ENCODE measurements around the gene GRK6. TPM values are rescaled to one million over a fixed set of nuclear protein-coding genes. Genes with fewer than 3 reads are reported as not detected.
"Not testable (repeated sequence)": the region's sequence is repeated elsewhere in the genome, so short reads cannot be mapped to it uniquely, and the experiment has no call there.

GRK6 gene
- total RNA-seq, 3 donors from 2014 or later: 38.4 to 48.1 (median 46.7) TPM

GRCh38 chr5:177412603-177413233, 13.8 kb upstream of the GRK6 start:
- DNase-seq (no peak), ATAC-seq (peak; percentile 23)
- no peaks in the 10 kb centered on the region for H3K9me3 ChIP-seq
- H3K4me1 ChIP-seq (ENCODE audit: low read depth): no peaks in the 10 kb centered on the region
- TF ChIP-seq CTCF (IDR thresholded peaks at IDR 0.05): no peak
- no peaks in the 10 kb centered on the region for H3K36me3 ChIP-seq (ENCODE audit: low read depth)
- no peak overlapping the region for H3K4me3 ChIP-seq
- intact Hi-C loops (cut with DNase I, micrococcal nuclease): no loop called here

- intact Hi-C loops (cut with DNase I, micrococcal nuclease): no loop called here
- no peak for DNase-seq
Measured at GRCh38 chr5:177414481-177414880, 12.0 kb upstream of the GRK6 start.

DNA sequence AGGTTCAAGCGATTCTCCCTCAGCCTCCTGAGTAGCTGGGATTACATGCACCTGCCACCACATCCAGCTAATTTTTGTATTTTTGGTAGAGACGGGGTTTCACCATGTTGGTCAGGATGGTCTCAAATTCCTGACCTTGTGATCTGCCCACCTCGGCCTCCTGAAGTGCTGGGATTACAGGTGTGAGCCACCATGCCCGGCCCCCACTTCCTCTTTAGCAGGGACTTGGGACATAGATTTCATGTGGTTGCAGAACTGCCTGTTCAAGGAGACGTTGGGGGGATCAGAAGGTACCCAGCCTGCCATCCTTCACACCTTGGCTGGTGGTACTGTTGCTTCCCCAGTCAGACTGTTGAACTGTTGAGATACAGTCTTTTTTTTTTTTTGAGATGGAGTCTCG, 9.4 kb upstream of the GRK6 start:
- H3K4me3 ChIP-seq; H3K36me3 ChIP-seq (ENCODE audit: low read depth); ATAC-seq; H3K4me1 ChIP-seq (ENCODE audit: low read depth); intact Hi-C loops (cut with DNase I, micrococcal nuclease); H3K9me3 ChIP-seq; DNase-seq: not testable (repeated sequence)

More at GRCh38 chr5:177414481-177414880, 12.0 kb upstream of the GRK6 start:
- H3K4me3 ChIP-seq: no peak overlapping the region
- no peak for TF ChIP-seq CTCF (IDR thresholded peaks at IDR 0.05)
- no peaks in the 10 kb centered on the region for H3K9me3 ChIP-seq
- H3K36me3 ChIP-seq (ENCODE audit: low read depth): no peaks in the 10 kb centered on the region
- no peak for ATAC-seq
- no peaks in the 10 kb centered on the region for H3K4me1 ChIP-seq (ENCODE audit: low read depth)

GRCh38 chr5:177419046-177419445, 7.4 kb upstream of the GRK6 start:
- TF ChIP-seq CTCF (IDR thresholded peaks at IDR 0.05): no peak
- H3K36me3 ChIP-seq (ENCODE audit: low read depth): no peaks in the 10 kb centered on the region
- H3K4me3 ChIP-seq: no peak overlapping the region
- ATAC-seq (no peak), DNase-seq (no peak)
- intact Hi-C loops (cut with DNase I, micrococcal nuclease): no loop called here
- no peaks in the 10 kb centered on the region for H3K4me1 ChIP-seq (ENCODE audit: low read depth)
- no peaks in the 10 kb centered on the region for H3K9me3 ChIP-seq

DNA sequence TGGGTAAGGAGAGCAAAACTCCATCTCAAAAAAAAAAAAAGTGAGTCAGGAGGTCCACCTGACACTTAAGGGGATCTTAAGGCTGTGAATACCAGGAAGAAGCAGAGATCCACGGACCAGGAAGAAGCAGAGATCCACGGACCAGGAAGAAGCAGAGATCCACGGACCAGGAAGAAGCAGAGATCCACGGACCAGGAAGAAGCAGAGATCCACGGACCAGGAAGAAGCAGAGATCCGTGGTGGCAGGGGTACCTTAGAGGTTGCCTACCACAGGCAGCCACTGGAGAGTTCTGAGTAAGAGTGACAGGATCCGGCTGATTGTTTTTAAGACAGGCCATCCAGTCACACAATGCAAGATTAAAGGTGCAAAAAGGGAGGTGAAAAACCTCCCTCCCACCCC, 6.0 kb upstream of the GRK6 start:
- H3K36me3 ChIP-seq (ENCODE audit: low read depth); intact Hi-C loops (cut with DNase I, micrococcal nuclease); H3K9me3 ChIP-seq; H3K4me1 ChIP-seq (ENCODE audit: low read depth); DNase-seq; H3K4me3 ChIP-seq: not testable (repeated sequence)
- peak; percentile 31 for ATAC-seq

GRCh38 chr5:177421062-177421798, 5.2 kb upstream of the GRK6 start:
- DNase-seq: no peak
- no peak for TF ChIP-seq CTCF (IDR thresholded peaks at IDR 0.05)

More at GRCh38 chr5:177421062-177421798, 5.2 kb upstream of the GRK6 start:
- intact Hi-C loops (cut with DNase I, micrococcal nuclease): no loop called here
- Histone ChIP-seq H3K36me3 (ENCODE audit: low read depth) (peaks cover 5% of the 10 kb centered on the region), H3K9me3 (no peaks in the 10 kb centered on the region), H3K4me1 (ENCODE audit: low read depth) (peaks cover 8% of the 10 kb centered on the region), H3K4me3 (no peak overlapping the region)
- ATAC-seq: no peak

Data from mucosa of descending colon (tissue), 3 donors.